Measurements from ENCODE around the gene NCBP3.

Gene NCBP3, protein sequence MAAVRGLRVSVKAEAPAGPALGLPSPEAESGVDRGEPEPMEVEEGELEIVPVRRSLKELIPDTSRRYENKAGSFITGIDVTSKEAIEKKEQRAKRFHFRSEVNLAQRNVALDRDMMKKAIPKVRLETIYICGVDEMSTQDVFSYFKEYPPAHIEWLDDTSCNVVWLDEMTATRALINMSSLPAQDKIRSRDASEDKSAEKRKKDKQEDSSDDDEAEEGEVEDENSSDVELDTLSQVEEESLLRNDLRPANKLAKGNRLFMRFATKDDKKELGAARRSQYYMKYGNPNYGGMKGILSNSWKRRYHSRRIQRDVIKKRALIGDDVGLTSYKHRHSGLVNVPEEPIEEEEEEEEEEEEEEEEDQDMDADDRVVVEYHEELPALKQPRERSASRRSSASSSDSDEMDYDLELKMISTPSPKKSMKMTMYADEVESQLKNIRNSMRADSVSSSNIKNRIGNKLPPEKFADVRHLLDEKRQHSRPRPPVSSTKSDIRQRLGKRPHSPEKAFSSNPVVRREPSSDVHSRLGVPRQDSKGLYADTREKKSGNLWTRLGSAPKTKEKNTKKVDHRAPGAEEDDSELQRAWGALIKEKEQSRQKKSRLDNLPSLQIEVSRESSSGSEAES

DNA sequence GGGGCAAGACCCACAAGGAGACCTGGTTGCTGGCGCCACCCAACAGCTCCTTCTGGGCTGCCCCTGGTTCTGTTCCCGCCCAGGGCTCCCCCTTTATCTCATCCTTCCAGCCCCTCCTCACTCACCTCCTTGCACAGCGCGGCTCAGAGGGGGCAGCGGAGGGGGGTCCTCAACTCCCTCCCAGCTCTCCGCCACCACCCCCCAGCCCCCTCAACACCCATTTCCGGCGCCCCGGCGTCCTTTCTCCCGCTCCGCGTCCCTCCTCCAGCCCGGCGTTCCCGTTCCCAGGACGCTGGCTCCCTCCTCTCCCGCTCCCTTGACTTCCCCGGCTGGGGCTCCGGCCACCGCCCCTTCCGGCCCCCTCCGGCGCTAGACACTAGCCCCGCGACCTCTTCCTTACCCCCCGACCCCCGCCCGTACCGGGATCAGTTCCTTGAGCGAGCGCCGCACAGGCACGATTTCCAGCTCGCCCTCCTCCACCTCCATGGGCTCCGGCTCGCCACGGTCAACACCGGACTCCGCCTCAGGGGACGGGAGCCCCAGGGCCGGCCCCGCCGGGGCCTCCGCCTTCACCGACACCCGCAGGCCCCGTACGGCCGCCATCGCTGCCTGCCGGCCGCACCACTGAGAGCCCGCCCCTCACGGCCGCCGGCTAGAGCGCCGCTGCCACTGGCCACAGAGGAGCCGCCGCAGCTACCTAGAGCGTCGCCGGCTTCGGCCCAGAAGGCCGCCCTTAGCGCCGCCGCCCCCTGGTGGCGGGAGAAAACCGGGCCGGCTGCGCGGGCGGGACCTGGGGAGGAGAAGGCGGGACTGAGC is at the start of gene NCBP3:
Gene NCBP3 (minus strand): TSS at position 626 of the 816 bp plus-strand sequence. CDS start 23 bp downstream, at position 603.
- DNase-seq, result peak; percentile 69

DNA sequence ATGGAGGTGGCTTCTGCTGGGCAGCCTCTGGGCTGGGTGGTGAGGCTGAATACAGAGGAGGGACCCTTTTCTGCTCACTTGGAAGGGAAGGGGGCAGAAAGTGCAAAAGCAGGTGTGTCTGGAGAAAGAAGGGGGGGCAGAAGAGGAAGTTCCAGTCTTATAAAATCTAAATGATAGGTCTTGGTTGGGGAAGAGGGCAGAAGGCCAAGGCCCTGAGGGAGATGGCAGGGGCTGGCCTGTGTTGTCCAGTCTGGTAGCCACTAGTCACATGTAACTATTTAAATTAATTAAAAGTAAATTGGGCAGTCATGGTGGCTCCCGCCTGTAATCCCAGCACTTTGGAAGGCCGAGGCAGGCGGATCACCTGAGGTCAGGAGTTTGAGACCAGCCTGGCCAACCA is 49.3 kb upstream of the NCBP3 start:
- no peak for DNase-seq

DNA sequence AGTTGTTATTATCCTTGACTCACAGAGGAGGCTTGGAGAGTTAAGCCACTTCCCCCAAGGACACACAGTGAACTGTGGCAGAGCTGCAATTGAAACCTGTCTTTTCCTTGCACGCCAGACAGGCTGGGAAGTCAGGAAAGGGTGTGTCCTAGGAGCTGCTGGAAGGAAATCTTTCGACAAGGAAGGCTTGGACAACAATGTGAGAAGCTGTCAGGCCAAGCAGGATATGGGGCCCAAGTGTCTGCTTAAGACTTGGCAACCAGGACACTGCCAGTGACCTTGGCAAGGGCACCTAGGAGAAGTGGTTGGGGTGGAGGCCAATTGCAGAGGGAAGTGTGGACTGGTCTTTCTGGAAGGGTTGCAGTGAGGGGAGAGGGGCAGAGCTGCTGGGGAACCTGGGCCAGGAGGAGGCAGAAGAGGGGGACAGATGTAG is 48.9 kb upstream of the NCBP3 start:
- no peak for DNase-seq

DNA sequence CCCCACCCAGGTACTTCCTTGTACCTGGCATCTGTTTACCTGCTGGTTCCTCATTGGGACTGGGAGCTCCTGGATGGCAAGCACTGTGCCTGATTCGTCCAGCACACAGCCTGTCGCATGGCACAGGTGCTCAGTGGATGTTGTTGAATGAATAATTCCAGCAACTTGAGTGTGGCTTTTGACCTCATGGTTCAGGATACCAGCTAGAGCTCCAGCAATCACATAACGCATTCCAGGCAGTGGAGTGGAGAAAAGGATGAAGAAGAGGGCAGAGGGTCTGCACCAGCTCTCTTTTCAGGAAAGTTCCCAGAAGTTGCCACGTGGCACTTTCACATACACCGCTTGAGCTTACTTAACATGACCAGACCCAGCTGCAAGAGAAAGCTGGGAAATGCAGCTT is 48.1 kb upstream of the NCBP3 start:
- no peak for DNase-seq

DNA sequence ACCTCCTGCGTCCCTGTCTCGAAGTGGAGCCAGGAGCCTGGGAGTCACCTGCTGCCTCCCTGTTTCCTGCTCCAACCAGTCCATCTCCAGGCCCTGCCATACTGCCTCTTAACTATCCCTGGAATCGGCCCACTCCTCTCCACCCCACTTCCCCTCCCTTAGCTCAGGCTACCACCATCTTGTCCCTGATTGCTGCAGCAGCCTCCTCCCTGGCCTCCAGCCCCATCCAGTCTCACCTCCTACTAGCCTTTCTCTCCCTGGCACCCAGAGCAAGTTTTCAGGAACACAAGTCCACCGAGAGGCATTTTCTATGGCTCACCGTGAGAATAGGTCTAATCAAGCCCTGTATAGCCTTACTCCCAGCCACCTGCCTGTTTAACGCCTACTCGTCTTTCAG is 47.7 kb upstream of the NCBP3 start:
- DNase-seq, result no peak

DNA sequence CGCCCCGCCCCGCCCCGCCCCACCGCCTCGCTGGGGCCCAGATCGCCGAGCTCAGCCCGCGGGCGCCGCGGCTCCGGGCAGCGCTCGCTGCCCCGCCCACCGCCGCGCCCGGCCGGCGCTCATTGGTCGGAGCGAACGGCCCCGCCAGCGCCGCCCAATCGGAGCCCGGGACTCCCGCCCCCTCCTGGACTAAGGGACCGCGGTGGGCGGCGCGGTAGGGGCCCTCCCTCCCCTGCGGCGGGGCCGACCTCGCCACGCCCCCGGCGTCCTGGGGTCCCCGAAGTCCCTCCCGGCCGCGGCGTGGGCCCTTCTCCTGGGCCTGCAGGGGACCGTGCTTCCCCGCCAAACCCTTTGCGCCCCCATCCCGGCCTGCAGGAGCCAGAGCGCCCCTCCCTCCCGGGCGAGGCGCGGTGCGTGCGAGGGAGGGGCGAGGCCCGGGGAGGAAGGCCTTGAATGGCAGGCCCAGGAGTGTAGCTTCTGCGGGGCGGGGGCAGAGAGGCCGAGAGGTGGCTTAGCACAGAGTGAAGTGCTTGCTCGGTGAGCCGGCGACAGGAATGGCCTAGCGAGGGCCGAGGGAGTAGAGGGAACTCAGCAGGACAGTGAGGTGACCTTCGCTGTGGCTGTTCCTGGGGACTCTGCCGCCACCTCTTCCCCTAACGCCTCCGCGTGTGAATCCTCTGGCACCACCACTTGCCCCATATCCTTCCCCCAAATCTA is 47.1 kb upstream of the NCBP3 start, which contains the start of gene CAMKK1:
Gene CAMKK1 (minus strand): TSS at position 51 of the 717 bp plus-strand sequence. CDS start 7,366 bp downstream, outside the sequence.
- DNase-seq, result peak; percentile 54

DNA sequence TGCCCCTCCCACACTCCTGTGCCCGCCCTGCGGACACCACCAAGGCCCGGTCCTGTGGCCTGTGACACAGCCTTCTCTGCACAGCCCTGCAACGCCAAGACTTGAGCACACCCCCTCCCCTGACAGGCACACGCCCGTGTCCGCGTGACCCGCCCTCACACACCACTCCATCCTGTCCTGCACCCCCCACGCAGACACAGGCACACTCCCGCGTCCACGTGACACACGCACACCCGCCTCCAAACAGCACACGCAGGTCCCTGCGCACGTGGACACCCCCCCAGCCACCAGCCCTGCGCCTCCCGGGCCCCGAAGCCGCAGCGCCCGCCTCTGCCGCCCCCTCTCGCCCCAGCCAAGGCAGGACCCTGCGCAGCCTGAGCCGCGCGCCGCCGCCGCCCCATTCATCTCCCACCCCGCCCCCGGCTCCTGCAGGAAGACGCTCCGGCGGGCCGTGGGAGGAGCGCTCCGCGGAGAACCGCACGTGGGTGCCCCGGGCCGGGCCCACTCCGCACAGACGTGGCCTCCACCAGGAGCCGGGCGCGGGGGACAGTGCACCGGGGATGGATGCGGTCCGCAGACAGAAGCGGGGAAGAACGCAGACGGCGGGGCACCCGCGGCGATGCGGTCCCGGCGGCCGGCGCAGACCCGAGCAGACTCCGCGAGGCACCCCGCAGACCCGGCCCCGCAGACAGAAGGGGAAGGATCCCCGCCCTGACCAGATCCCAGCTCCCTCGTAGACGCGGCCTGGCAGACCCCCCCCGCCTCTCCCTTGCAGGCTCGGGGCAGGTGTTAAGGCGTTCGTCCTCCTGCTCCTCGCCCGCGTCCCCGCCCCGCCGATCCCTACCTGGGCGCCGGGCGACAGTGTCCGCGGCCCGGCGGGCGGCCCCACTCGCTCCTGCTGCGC is 46.3 kb upstream of the NCBP3 start:
- no peak for DNase-seq

DNA sequence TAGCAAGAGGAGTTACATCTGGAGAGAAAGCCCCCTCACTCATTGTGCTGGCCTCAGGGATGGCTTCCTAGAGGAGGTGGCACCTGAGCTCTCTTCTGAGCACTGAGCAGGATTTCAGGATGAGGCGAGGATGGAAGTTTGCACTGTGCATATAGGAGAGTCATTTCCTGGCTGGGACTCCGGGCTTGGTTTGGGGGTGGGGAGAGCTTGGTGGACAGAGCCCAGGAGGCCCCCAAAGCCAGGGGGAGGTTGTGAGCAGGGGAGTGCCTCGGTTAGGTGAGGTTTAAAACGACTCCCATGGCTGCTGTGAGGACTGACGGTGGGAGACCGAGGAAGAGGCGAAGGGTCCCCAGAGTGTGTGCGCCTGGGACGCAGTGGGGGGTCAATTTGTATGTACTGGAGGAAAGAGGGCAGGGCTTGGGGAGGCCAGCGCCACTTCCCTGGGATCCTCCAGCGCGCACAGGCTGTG is 45.6 kb upstream of the NCBP3 start:
- no peak for DNase-seq

DNA sequence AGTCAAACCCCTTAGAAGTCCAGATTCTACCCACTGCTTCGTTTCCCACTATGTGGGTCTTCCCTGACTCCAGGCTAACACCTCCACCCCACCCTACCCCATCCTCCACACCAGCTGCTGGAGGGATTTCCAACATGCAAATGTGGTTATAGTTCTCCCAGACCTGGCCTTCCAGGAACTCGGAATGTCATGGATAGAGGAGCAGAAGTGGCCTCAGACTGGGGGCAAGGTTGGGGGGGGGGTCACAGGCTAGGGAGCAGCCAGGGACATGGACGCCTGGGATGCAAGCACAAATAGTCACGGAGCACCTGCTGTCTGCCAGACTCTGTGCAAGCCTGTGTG is 44.8 kb upstream of the NCBP3 start:
- DNase-seq, result no peak

DNA sequence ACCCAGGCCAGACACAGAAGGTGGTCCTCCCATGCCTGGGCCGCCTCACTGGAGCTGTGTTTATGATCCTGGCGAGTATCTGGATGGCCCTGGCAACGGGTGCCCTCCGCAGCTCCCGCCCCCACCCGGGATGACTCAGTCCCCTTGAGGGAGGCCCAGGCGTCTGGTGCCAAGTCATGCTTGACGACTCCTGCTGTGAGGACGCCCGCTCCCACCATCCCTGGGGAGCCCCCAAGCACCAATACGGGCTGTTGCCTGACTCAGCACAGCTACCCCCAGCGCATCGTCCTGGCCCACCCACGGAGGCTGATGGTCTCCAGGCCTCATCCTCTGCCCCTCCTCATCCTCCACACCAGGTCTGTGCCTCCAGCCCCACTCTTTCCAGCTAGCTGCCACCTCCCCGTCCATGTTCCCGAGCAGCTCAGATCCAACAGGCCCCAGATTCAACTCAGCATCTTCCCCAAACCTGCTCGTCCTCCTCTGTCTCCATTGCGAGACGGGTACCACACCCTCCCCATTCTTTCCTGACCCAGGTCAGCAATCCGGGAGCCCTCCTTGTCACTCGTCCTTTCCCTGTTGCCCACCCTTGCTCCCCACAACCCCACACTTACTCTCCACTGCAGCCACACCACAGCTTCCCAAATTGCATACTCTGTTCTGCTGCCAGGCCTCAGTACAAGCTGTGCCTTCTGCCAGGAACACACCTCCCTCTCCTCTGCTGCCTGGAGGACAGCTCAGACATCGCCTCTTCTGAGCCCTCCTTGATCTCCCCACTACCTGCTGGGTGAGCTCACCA is 44.2 kb upstream of the NCBP3 start:
- DNase-seq, result no peak

DNA sequence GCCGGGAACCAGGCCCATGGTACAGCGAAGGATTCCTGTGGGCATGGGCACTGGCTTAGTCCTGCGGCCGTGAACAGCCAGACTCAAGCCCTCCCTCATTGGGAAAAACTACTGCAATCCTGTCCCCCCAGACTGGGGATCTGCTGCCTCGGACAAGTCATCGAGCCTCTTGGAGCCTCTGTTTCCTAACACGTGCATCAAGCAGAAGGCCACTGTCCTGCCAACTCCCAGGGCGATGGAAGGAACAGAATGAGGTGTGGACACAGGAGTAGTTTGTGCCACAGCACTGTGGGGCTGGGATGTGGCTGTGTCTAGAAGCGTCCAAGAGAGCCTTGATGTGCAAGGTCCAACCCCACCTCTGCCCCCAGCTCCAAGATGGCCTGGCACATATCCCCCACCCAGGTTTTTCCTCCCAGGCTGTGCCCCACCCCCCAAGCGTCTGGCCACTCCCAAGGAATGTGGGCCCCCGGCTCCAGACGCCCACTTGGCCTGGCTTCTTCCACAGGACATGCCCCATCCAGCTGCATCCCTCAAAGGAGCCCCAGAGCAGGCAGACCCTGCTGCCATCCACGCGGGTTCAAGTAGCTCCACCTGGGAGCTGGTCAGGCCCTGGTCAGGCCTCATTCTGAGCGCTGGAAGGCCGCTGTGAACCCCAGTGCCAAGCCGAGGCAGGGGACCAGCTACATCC is 43.4 kb upstream of the NCBP3 start:
- no peak for DNase-seq

DNA sequence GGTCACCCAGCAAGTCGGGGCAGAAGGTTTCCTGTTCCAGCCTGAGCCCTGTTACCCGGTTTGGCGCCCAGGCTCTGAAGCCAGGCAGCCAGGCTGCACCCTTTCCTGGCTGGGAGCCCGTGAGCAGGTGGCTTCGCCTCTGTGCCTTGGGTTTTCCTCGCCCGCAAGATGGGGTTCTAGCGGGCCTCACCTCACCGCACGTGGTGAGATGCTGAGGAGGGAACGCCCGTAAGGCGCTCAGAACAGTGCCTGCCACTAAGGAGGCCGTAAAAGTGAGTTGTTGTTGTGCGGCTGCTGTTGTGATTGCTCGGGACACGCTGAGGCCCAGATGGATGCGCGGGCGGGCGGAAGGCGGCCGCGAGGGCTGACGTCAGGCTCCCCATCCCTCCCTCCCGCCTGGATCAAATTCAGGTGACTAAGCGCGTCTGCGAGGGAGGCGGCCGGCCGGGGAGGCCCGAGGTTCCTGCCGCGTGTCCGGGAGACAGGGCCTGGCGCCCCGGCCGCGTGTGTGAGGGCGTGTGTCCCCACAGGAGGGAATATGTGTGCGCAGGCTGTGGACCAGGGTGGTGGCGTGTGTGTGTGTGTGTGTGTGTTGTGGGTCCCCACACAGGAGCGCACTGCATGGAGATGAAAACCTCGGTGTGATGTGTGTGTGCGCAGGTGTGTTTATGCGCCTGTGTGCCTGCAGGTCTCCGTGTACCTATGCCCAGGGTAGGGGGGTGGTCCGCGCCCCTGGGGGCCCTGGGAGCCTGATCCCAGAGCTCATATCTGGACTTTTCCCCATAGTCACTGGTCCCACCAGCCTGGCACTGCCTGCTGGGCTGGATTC is 42.5 kb upstream of the NCBP3 start:
- no peak for DNase-seq

DNA sequence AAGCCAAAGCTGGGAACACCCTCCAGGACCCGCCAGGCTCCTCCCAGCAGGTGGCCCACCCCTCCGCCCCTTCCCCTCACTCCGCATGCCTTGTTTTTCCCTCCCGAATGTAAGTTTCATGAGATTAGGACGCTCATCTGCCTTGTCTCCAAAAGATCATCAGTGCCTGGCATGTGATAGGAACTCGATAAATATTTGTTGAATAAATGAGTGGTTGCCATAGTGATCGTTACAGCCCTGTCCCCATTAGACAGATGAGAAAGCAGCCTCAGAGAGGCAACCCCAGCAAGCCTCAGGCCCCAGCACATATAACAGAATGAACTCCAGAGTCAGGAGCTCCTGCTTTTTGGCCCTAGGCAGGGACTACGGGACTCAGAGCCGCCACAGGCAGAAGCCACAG is 41.8 kb upstream of the NCBP3 start:
- DNase-seq, result no peak

DNA sequence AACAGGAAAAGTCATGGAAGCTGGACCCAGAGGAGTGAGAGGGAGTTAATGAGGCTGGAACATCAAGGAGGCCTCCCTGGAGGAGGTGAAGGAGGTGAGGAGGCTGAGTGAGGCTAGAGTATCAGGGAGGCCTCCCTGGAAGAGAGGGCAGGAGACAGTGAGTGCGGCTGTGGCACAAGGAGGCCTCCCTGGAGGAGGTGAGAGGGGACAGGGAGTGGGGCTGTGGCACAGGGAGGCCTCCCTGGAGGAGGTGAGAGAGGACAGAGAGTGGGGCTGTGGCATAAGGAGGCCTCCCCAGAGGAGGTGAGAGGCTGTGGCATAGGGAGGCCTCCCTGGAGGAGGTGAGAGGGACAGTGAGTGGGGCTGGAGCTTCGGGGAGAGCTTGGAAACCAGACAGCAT is 41.3 kb upstream of the NCBP3 start:
- DNase-seq, result no peak

DNA sequence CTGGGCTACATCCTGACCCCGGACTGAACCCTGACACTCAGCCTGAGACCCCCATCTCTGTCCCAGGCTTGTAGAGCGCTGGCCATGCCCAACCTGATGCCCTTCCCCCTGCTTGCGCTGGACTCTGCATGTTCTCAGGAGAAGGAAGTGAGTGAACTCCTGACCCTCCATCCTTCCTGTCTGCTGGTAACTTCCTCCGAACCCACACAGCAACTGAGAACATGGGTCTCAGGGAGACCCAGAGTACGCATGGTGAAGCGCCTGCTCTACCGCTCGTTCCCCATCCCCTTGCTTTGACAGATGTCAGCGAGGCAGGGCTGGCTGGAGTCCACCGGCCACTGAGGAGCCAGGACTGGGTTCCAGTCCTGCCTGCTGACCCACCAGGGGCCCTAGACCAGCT is 40.7 kb upstream of the NCBP3 start:
- DNase-seq, result no peak

DNA sequence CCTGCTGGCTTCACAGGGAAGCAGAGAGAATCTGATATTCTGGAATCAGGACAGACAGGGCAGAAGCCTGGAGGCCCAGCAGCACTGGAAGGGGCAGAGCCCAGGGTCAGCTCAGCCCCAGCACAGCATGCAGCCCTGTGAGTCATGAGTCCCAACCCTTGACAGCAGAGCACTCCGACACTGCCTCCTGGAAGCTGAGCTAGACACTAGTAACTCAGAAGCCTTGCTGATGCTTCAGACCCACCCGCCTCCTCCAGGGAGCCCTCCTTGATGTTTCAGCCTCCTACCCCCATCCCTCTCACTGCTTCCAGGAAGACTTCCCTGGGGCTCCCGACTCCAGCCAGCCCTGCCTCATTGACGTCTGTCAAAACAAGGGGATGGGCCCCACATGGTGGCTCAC is 39.9 kb upstream of the NCBP3 start:
- no peak for DNase-seq

DNA sequence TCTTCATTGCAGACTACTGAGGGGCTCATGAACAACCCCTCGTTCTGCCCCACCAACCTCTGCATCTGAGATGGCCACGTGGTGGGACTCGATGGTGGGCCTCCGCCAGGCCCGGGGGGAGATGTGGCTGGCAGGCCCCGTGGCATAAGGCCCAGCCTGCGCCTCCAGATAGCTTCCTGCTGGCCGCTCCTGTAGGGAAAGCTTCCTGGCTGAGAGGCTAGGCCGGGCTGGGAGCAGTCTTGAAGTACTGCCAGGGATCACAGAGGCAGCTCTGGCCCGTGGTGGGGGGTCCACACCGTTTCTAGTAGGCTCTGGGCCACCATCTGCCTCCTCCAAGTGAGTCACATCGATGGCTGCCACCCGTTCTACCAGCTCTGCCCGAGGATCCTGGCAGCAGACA is 39.2 kb upstream of the NCBP3 start:
- no peak for DNase-seq

DNA sequence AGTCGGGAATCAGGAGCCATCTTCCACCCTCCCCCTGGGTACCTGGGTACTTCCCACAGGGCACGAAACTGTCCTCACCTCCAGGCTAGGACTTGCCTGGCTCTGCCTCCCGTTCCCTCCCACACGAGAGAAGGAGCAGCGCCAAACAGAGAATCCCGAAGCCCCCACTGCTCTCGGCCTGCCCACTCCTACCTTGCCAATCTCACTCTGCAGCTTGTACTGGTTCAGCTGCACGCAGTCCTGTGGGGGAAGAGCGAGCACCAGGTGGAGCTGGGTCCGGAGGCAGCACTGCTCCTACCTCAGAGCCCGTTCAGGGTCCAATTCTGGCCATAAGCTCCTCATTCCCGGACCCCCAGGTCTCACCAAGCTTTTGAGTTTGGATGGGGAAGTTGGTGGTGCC is 38.1 kb upstream of the NCBP3 start:
- DNase-seq, result no peak

DNA sequence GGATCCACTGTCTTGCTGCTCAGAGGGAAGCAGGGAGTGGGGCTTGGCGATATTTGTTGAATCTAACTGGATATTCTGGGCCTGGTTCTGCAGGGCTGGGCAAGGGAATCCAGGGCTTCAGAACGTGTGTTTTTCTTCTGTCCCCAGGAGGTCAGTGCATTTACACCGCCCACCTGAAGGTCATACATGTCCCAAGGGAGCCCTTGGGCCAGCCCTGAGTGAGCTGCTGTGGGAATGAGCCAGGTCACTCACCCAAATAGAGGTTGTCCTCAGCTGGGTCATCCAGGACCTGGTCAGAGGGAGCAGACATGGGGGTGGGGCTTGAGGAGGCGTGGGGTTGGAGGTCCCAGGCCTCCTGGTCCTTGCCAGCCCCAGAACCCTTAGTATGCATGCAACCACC is 36.2 kb upstream of the NCBP3 start:
- DNase-seq, result no peak
